IPS-NIHi11 (cell line): ENCODE measurements around the gene MTARC2.

ENCODE experiments used
- DNase-seq: peaks from one replicate; pipeline ENCODE4 v3.0.0; 2012; ENCODE audit warnings: mixed read lengths, low spot score

The MTARC2 gene

GRCh38 chr1:220768126-220768601 lies 20.0 kb downstream of the MTARC2 start:
- no peak for DNase-seq

GRCh38 chr1:220769205-220769604 lies 21.1 kb downstream of the MTARC2 start:
- DNase-seq: no peak

GRCh38 chr1:220770245-220770913 lies 22.3 kb downstream of the MTARC2 start:
- DNase-seq: no peak

GRCh38 chr1:220772846-220773245 lies 24.7 kb downstream of the MTARC2 start:
- no peak for DNase-seq

GRCh38 chr1:220775240-220775853 lies 27.2 kb downstream of the MTARC2 start:
- DNase-seq: peak; percentile 56

- no peak for DNase-seq
These were observed 28.1 kb downstream of the MTARC2 start for GRCh38 chr1:220776254-220776653.

GRCh38 chr1:220776720-220777326 lies 28.7 kb downstream of the MTARC2 start:
- peak; percentile 89 for DNase-seq

GRCh38 chr1:220783453-220783852 lies 35.3 kb downstream of the MTARC2 start:
- DNase-seq: no peak

- no peak for DNase-seq
These were observed 36.6 kb downstream of the MTARC2 start for GRCh38 chr1:220784751-220785150.

GRCh38 chr1:220785166-220786056 lies 37.3 kb downstream of the MTARC2 start:
- no peak for DNase-seq

GRCh38 chr1:220786057-220786336 lies 37.9 kb downstream of the MTARC2 start:
- no peak for DNase-seq

GRCh38 chr1:220786337-220787068 lies 38.4 kb downstream of the MTARC2 start, which contains the start of gene MTARC1:
TSS of gene MTARC1 (plus strand) at chr1:220786913. CDS start at chr1:220786945, 32 bp downstream.
- DNase-seq: peak; percentile 93

GRCh38 chr1:220787069-220787619 lies 39.0 kb downstream of the MTARC2 start:
- peak; percentile 71 for DNase-seq

GRCh38 chr1:220788900-220789299 lies 40.8 kb downstream of the MTARC2 start:
- DNase-seq: no peak

- DNase-seq: no peak
These were observed 41.5 kb downstream of the MTARC2 start for GRCh38 chr1:220789532-220790147.

GRCh38 chr1:220791285-220791684 lies 43.2 kb downstream of the MTARC2 start:
- no peak for DNase-seq

- no peak for DNase-seq
These were observed 43.8 kb downstream of the MTARC2 start for GRCh38 chr1:220791956-220792355.

- no peak for DNase-seq
These were observed 48.4 kb downstream of the MTARC2 start for GRCh38 chr1:220796530-220796929.

GRCh38 chr1:220797044-220797443 lies 48.9 kb downstream of the MTARC2 start:
- DNase-seq: no peak

GRCh38 chr1:220797553-220797952 lies 49.4 kb downstream of the MTARC2 start:
- DNase-seq: no peak

- no peak for DNase-seq
These were observed 50.2 kb downstream of the MTARC2 start for GRCh38 chr1:220798338-220798737.
